HG02588 (cell line): ENCODE results near the gene DPH7.
A peak's percentile ranks its signal among the peaks of the same experiment; 100 is the strongest.
"Not testable (repeated sequence)": the region's sequence is repeated elsewhere in the genome, so short reads cannot be mapped to it uniquely, and the experiment has no call there.

ENCODE experiments used
- ATAC-seq: cut with Tn5 transposase; IDR thresholded peaks from one replicate; pipeline ENCODE4 v1.9.1; 2021; ENCODE audit warnings: mild to moderate bottlenecking, moderate library complexity; ENCODE audit not compliant: unreplicated experiment

DPH7 gene

GRCh38 chr9:137581361-137582285, 2.9 kb upstream of the DPH7 start:
- ATAC-seq, result no peak

- ATAC-seq, result no peak
Observed at GRCh38 chr9:137580954-137581322, 2.2 kb upstream of the DPH7 start.

- ATAC-seq, result no peak
Observed at GRCh38 chr9:137580209-137580953, 1.7 kb upstream of the DPH7 start.

GRCh38 chr9:137579259-137579604, 507 bp upstream of the DPH7 start:
- ATAC-seq, result no peak

GRCh38 chr9:137575716-137576411, 2.9 kb downstream of the DPH7 start:
- ATAC-seq, result no peak

GRCh38 chr9:137575364-137575715, 3.4 kb downstream of the DPH7 start:
- no peak for ATAC-seq

- ATAC-seq, result no peak
Observed at GRCh38 chr9:137574192-137574591, 4.5 kb downstream of the DPH7 start.

GRCh38 chr9:137570566-137570965, 8.2 kb downstream of the DPH7 start:
- no peak for ATAC-seq

GRCh38 chr9:137569609-137570203, 9.0 kb downstream of the DPH7 start:
- ATAC-seq, result no peak

GRCh38 chr9:137568445-137568844, 10.3 kb downstream of the DPH7 start:
- ATAC-seq, result not testable (repeated sequence)

- no peak for ATAC-seq
Observed at GRCh38 chr9:137564817-137565411, 13.8 kb downstream of the DPH7 start.

GRCh38 chr9:137564134-137564533, 14.6 kb downstream of the DPH7 start:
- no peak for ATAC-seq

GRCh38 chr9:137558127-137558526, 20.6 kb downstream of the DPH7 start:
- ATAC-seq, result no peak

GRCh38 chr9:137556069-137556838, 22.5 kb downstream of the DPH7 start:
- ATAC-seq, result no peak

- no peak for ATAC-seq
Observed at GRCh38 chr9:137555179-137555578, 23.5 kb downstream of the DPH7 start.

- no peak for ATAC-seq
Observed at GRCh38 chr9:137554349-137554748, 24.4 kb downstream of the DPH7 start.

- not testable (repeated sequence) for ATAC-seq
Observed at GRCh38 chr9:137553654-137554053, 25.1 kb downstream of the DPH7 start.

GRCh38 chr9:137552022-137552768, 26.5 kb downstream of the DPH7 start:
- no peak for ATAC-seq

GRCh38 chr9:137551264-137552021, 27.3 kb downstream of the DPH7 start, which contains the start of gene MRPL41:
Gene MRPL41, plus strand, starts transcription at chr9:137551879. Its CDS starts 203 bp downstream, at chr9:137552082.
- ATAC-seq, result peak; percentile 87
